ENCODE measurements around the gene PDK4.

GRCh38 chr7:95583834-95584621 lies 12.3 kb downstream of the PDK4 start:
- no peak for TF ChIP-seq CTCF (conservative IDR thresholded peaks at IDR 0.05; ENCODE audit: low read length)
- TF ChIP-seq EZH2phosphoT487 (IDR thresholded peaks at IDR 0.05; ENCODE audit: borderline replicate concordance, low read depth, low read length): no peak
